K562 (cell line): ENCODE data around the gene ZMAT2. TPM values are rescaled to one million over a fixed set of nuclear protein-coding genes. Genes with fewer than 3 reads are reported as not detected.

Experiments used
- ASH1L ChIP-seq: fragments of 450-650 bp; IDR thresholded peaks from 2 replicates; pipeline ENCODE4 v1.6.1; 2018; ENCODE audit warnings: borderline replicate concordance, mild to moderate bottlenecking, low read depth; ENCODE audit not compliant: partially characterized antibody
- ATF3 ChIP-seq, 2 experiments: fragments of 450-650 bp in 1 of 2; sonication (generic) in 1 of 2; formaldehyde crosslinking in 1 of 2; IDR thresholded peaks in 1 of 2; conservative IDR thresholded peaks in 1 of 2; 2 replicates each; pipeline versions ENCODE4 v1.6.1 to v1.8.1; 2016 to 2023; ENCODE audit warnings: mild to moderate bottlenecking in 2 of 2, moderate library complexity in 2 of 2, inconsistent platforms in 1 of 2, missing genetic modification reagents in 1 of 2
- BMI1 ChIP-seq: fragments of 150-350 bp; IDR thresholded peaks from 2 replicates; pipeline ENCODE4 v1.6.1; 2014; ENCODE audit warnings: low read length
- CBX1 ChIP-seq: sonication (generic); IDR thresholded peaks from 2 replicates; pipeline ENCODE4 v1.6.1; 2016; ENCODE audit warnings: antibody characterized with exemption, low read depth, mild to moderate bottlenecking
- GABPB2 ChIP-seq: fragments of 250-450 bp; sonication (Bioruptor Pico); conservative IDR thresholded peaks from 2 replicates; pipeline ENCODE4 v1.5.1; 2021; ENCODE audit warnings: mild to moderate bottlenecking
- MNT ChIP-seq, 2 experiments: fragments of 450-650 bp; conservative IDR thresholded peaks; 2 replicates each; pipeline ENCODE4 v1.6.1; 2017; ENCODE audit warnings: mild to moderate bottlenecking in 2 of 2, moderate library complexity in 2 of 2
- NFE2 ChIP-seq: IDR thresholded peaks from 2 replicates; pipeline ENCODE4 v1.6.1; 2014; ENCODE audit warnings: antibody characterized with exemption, low read depth
- NONO ChIP-seq, 2 experiments: fragments of 200-400 bp in 1 of 2; fragments of 450-650 bp in 1 of 2; formaldehyde crosslinking in 1 of 2; IDR thresholded peaks; 2 replicates each; pipeline ENCODE4 v1.6.1; 2017; ENCODE audit warnings: low read depth in 2 of 2, mild to moderate bottlenecking in 2 of 2, moderate library complexity in 2 of 2, low read length in 1 of 2
- NUFIP1 ChIP-seq: fragments of 450-650 bp; IDR thresholded peaks from 2 replicates; pipeline ENCODE4 v1.6.1; 2018; ENCODE audit not compliant: partially characterized antibody
- PRPF4 ChIP-seq: fragments of 200-400 bp; formaldehyde crosslinking; IDR thresholded peaks from one replicate; pipeline ENCODE4 v1.6.1; 2017; ENCODE audit warnings: low read length, low read depth, mild to moderate bottlenecking; ENCODE audit not compliant: insufficient read depth, poor library complexity, severe bottlenecking
- SIRT6 ChIP-seq: IDR thresholded peaks from one replicate; pipeline ENCODE4 v1.6.1; 2012; ENCODE audit warnings: low read depth, mild to moderate bottlenecking, control low read depth, inconsistent platforms, low read length, moderate library complexity
- SMARCE1 ChIP-seq: fragments of 450-650 bp; IDR thresholded peaks from 2 replicates; pipeline ENCODE4 v1.7.1; 2016; ENCODE audit warnings: mild to moderate bottlenecking
- SNIP1 ChIP-seq: fragments of 450-650 bp; IDR thresholded peaks from 2 replicates; pipeline ENCODE4 v1.7.1; 2017; ENCODE audit warnings: low read depth, mild to moderate bottlenecking
- STAG1 ChIP-seq: sonication (generic); formaldehyde crosslinking; IDR thresholded peaks from 2 replicates; pipeline ENCODE4 v1.5.0; 2020; ENCODE audit warnings: missing genetic modification reagents, borderline replicate concordance
- TBP ChIP-seq: optimal IDR thresholded peaks from 2 replicates; pipeline ENCODE3; 2011; ENCODE audit warnings: low read depth, low read length, improper control_type of control experiment
- TFE3 ChIP-seq: fragments of 450-650 bp; formaldehyde crosslinking; IDR thresholded peaks from 2 replicates; pipeline ENCODE4 v1.4.0; 2020; ENCODE audit warnings: mild to moderate bottlenecking, mixed read lengths
- THAP12 ChIP-seq: fragments of 250-450 bp; sonication (Bioruptor Pico); IDR thresholded peaks from 2 replicates; pipeline ENCODE4 v1.9.0; 2021; ENCODE audit warnings: mild to moderate bottlenecking, inconsistent platforms
- YBX1 ChIP-seq: fragments of 450-650 bp; IDR thresholded peaks from 2 replicates; pipeline ENCODE4 v1.7.1; 2016; ENCODE audit warnings: mild to moderate bottlenecking
- ZBTB9 ChIP-seq: fragments of 450-650 bp; formaldehyde crosslinking; IDR thresholded peaks from 2 replicates; pipeline ENCODE4 v1.4.0; 2020; ENCODE audit warnings: mild to moderate bottlenecking, moderate library complexity
- ZNF507 ChIP-seq: conservative IDR thresholded peaks from 2 replicates; pipeline ENCODE4 v1.6.1; 2017; ENCODE audit warnings: missing genetic modification characterization, missing compliant biosample characterization
- ZNF77 ChIP-seq: fragments of 250-450 bp; sonication (Bioruptor Pico); IDR thresholded peaks from 2 replicates; pipeline ENCODE4 v1.5.0; 2020
- polyA plus RNA-seq, 8 experiments: library from polyadenylated mRNA; depleted of rRNA in 4 of 8; stranded (reverse) in 5 of 8; unstranded in 3 of 8; fragments of >200 nt; fragmentation: Nextera tagmentation in 2 of 8; fragmentation: Illumina TruSeq in 1 of 8; extraction: Ambion mirVana in 2 of 8; extraction: Trizol in 1 of 8; gene quantifications; 2 replicates each; pipeline versions ENCODE4 v1.2.1 to v1.2.3, GENCODE V29; 2011 to 2014; ENCODE audit warnings: inconsistent platforms in 1 of 8, missing spikeins in 1 of 8
- total RNA-seq, 7 experiments: library from RNA; depleted of rRNA in 6 of 7; stranded (reverse); fragments of >200 nt in 6 of 7; fragmentation: Illumina TruSeq in 2 of 7; extraction: Trizol in 2 of 7; gene quantifications; 2 replicates each; pipeline versions ENCODE4 v1.2.1 to v1.2.3, GENCODE V29; 2011 to 2021; ENCODE audit warnings: low replicate concordance in 1 of 7

The ZMAT2 gene
- total and polyA plus RNA-seq, 9 of the 15 experiments (the other 6 are each of a cell fraction or from before 2014, with no cell fraction given), result 44.2 to 101 (median 69.2) TPM

GRCh38 chr5:140710899-140711552, 10.8 kb downstream of the ZMAT2 start (continued):
- TF ChIP-seq MNT (conservative IDR thresholded peaks at IDR 0.05) (peak; percentile 78 to 88), SNIP1 (no peak), BMI1 (no peak), CBX1 (0 out of 2 replicates have a peak, but pooled peaks have one; percentile 15), THAP12 (CRISPR knock-in tag) (0 out of 2 replicates have a peak, but pooled peaks have one; percentile 38), ATF3 (IDR thresholded peaks at IDR 0.05) (peak; percentile 95), ATF3 (CRISPR knock-in tag; conservative IDR thresholded peaks at IDR 0.05) (peak; percentile 96), GABPB2 (CRISPR knock-in tag) (no peak), ASH1L (no peak), NUFIP1 (peak; percentile 67), YBX1 (no peak), TFE3 (no peak), NFE2 (peak; percentile 99), ZNF507 (tag) (no peak), TBP (peak; percentile 99), PRPF4 (no peak), NONO (IDR thresholded peaks at IDR 0.05; ENCODE audit: low read depth in 2 of 2, low read length in 1 of 2) (no peak), STAG1 (CRISPR knock-in tag) (no peak), SMARCE1 (peak; percentile 80), ZNF77 (no peak), SIRT6 (no peak), ZBTB9 (no peak)
